Pancreas (tissue), 10 donors: Measurements from ENCODE around the gene BPGM. TPM values are rescaled to one million over a fixed set of nuclear protein-coding genes. Genes with fewer than 3 reads are reported as not detected.

Experiments
- ATAC-seq, 4 donors: fragments of 200-7000 bp; cut with Tn5 transposase; one replicate each; pipeline versions ENCODE4 v1.8.0 to v1.9.1; 2020; ENCODE audit warnings: mild to moderate bottlenecking in 4 of 4, moderate library complexity in 4 of 4
- DNase-seq, 6 donors: peaks; one replicate each; pipeline ENCODE4 v3.0.0-alpha.2; 2020
- FAIRE-seq: peaks from 2 replicates; lab custom pipeline; 2012; peaks lifted over from hg19 to GRCh38; lab: Jason Lieb, UNC
- H3K27ac ChIP-seq, 4 donors: fragments of 200-600 bp; sonication (generic); 1 replicate in 3 of 4; 2 replicates in 1 of 4; pipeline versions ENCODE4 v1.5.0 to v1.8.0; 2020
- H3K27me3 ChIP-seq, 4 donors: fragments of 200-600 bp; one replicate each; pipeline ENCODE4 v1.8.0; 2021
- H3K36me3 ChIP-seq, 3 donors: fragments of 200-600 bp; sonication (generic) in 1 of 3; one replicate each; pipeline versions ENCODE4 v1.5.0 to v1.8.0; 2020 to 2021
- H3K4me1 ChIP-seq, 3 donors: fragments of 200-600 bp; one replicate each; pipeline ENCODE4 v1.8.0; 2021
- H3K4me3 ChIP-seq, 4 donors: fragments of 200-600 bp; sonication (generic) in 2 of 4; one replicate each; pipeline versions ENCODE4 v1.5.0 to v1.8.0; 2020 to 2021
- H3K9me3 ChIP-seq, 4 donors: fragments of 200-600 bp; one replicate each; pipeline ENCODE4 v1.8.0; 2021
- WGBS, 2 donors: extraction: QIAGEN DNeasy Blood & Tissue Kit; methylation state at CpG; one replicate each; pipeline ENCODE4 v1.1.7; 2013; 5-methylcytosine and 5-hydroxymethylcytosine counted together
- intact Hi-C, 3 donors: fragments of 100-400 bp; cut with DNase I; formaldehyde crosslinking; loops; one replicate each; pipeline versions ENCODE4 v1.11.1 to v1.14.2; 2022
- polyA plus RNA-seq, 2 donors: library from polyadenylated mRNA; stranded (reverse); fragments of 200-250 nt; gene quantifications; one replicate each; pipeline ENCODE4 v1.2.3, GENCODE V29; 2013
- total RNA-seq, 6 donors: library from RNA; stranded (reverse); fragmentation: NEBNext Ultra II Directional in 4 of 6; extraction: Animal tissue kit (Norgen Biotek cat#: 25700) in 4 of 6; gene quantifications; one replicate each; pipeline versions ENCODE4 v1.2.1 to v1.2.4, GENCODE V29; 2021 to 2023
- TF ChIP-seq, protein P1 (sequence below), 4 donors: fragments of 200-600 bp; sonication (generic) in 3 of 4; IDR thresholded peaks; one replicate each; pipeline versions ENCODE4 v1.5.0 to v1.8.0; 2021; ENCODE audit warnings: antibody characterized with exemption in 4 of 4
- donor health status: healthy with polysubstance abuse.
- donor health status: DM: no; HTN: no; CAD: no; lungs with moderate emphysema.
- donor health status: DM: no; HTN: no; CAD: no.
- donor health status: control.
- donor health status: control.
- donor health status: Bipolar disorder and iron deficiency.
- donor health status: DM: yes; HTN: yes; CAD: no.
- donor health status: DM: no; HTN: no; CAD: no.
- donor health status: DM: no; HTN: no; CAD: no.
- donor health status: DM: yes; HTN: yes; CAD: no.

The BPGM gene
- total and polyA plus RNA-seq, 8 donors: 2.8 to 10.0 (median 6.9) TPM

DNA sequence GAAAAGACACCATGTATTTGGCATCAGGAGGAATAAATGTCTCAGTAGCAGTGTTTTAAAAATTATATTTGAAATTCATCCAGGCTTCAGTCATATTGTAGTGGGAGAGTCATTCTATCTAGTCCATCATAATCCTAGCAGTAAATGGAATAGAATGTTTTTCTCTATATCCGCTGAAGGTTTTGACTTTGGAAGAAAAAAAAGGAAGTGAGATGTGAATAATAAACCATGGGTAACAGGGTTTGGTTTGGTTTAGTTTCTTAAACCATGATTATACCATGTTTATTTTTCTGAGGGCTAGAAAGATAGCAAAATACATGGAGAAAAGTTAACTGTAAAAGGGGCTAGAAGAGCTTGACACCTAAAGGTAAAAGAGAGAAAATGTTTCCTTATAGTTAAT lies 16.4 kb upstream of the BPGM start:
- FAIRE-seq: no peak
- H3K9me3 ChIP-seq: no peaks in the 10 kb centered on the region
- H3K4me1 ChIP-seq: no peaks in the 10 kb centered on the region
- no peak for ATAC-seq
- no peak overlapping the region for H3K27ac ChIP-seq
- TF ChIP-seq, protein P1, sequence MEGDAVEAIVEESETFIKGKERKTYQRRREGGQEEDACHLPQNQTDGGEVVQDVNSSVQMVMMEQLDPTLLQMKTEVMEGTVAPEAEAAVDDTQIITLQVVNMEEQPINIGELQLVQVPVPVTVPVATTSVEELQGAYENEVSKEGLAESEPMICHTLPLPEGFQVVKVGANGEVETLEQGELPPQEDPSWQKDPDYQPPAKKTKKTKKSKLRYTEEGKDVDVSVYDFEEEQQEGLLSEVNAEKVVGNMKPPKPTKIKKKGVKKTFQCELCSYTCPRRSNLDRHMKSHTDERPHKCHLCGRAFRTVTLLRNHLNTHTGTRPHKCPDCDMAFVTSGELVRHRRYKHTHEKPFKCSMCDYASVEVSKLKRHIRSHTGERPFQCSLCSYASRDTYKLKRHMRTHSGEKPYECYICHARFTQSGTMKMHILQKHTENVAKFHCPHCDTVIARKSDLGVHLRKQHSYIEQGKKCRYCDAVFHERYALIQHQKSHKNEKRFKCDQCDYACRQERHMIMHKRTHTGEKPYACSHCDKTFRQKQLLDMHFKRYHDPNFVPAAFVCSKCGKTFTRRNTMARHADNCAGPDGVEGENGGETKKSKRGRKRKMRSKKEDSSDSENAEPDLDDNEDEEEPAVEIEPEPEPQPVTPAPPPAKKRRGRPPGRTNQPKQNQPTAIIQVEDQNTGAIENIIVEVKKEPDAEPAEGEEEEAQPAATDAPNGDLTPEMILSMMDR (IDR thresholded peaks at IDR 0.05): no peak
- no peaks in the 10 kb centered on the region for H3K27me3 ChIP-seq
- intact Hi-C loops: no loop called here
- 58 to 76% methylated on average over 1 of the region's 1 CpG for WGBS, 2 donors
- no peaks in the 10 kb centered on the region for H3K36me3 ChIP-seq
- no peak for DNase-seq
- no peak overlapping the region for H3K4me3 ChIP-seq

DNA sequence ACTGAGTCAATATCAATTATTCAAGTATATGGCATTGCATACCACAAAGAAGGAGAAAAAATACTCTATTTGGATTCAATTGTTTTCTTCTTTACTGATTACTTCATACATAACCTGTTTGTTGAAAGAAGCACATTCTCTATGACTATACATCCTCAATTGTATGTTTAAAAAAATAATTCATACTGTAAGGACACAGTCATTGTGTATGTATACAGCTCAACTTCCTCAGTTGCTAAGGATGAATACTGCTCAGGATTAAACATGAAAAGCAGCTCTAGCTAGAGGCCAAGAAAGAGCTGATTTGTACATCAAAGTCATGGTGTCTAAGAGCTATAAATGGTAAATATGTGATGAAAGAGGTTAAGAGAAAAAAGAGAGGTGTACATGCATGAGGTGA lies 15.8 kb upstream of the BPGM start:
- no peaks in the 10 kb centered on the region for H3K9me3 ChIP-seq
- FAIRE-seq (no peak), DNase-seq (no peak), ATAC-seq (no peak)
- no peaks in the 10 kb centered on the region for H3K27me3 ChIP-seq
- TF ChIP-seq, protein P1 (IDR thresholded peaks at IDR 0.05): no peak
- intact Hi-C loops: no loop called here
- peaks cover 0 to 4% (median 0%) of the 10 kb centered on the region in 3 donors for H3K4me1 ChIP-seq
- no peak overlapping the region for H3K27ac ChIP-seq
- no peaks in the 10 kb centered on the region for H3K36me3 ChIP-seq
- H3K4me3 ChIP-seq: no peak overlapping the region

DNA sequence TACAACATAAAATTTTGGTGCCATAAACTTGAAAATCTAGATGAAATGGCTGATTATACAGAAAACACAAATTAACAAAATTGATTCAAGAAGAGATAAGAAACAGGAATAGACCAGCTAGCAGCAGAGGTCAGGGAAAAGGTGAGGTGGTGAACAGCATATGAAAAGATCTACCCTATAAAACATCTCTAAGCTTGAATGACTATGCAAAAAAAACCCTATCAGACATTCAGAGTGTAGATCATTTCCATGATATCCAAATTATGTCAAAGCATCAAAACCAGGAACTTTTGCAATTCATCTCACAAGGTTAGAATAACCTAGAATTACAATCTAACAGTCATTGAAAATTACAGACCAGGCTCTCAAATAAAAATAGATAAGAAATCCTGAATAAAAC lies 14.6 kb upstream of the BPGM start:
- no peak for FAIRE-seq

DNA sequence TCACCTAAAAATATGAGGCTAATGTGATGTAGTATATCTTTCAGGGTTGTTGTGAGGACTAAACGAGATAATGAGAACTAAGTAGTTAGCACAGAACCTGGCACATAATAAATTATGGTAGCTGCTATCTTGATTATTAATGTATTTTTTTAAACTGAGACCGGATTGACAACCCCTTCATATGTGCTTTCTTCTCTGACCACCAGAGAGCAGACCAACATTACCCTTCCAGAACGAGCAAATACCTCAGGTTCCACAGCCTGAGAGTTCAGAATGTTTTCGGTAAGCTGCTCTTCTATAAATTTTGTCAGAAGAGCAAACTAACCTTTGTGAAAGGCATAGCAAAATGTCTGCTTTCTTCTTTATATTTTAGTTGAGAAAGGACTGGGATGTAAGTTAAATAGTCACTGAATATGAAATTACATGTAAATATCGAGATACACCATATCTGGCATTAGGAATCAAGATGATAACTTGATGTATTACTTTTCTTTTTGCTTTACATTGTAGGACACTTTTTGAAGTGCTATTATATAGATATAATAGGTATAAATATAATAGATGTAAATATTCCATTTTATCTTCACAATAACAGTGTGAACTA lies 13.6 kb upstream of the BPGM start:
- no peaks in the 10 kb centered on the region for H3K27me3 ChIP-seq
- TF ChIP-seq, protein P1 (IDR thresholded peaks at IDR 0.05): peak in 2 of 4 donors; percentile 38 to 44
- DNase-seq (peak in 1 of 6 donors; percentile 30), FAIRE-seq (no peak), ATAC-seq (peak in 3 of 4 donors; percentile 74 to 83 (median 81))
- H3K36me3 ChIP-seq: no peaks in the 10 kb centered on the region
- H3K4me3 ChIP-seq: no peak overlapping the region
- 27 to 29% methylated on average over 5 of the region's 5 CpGs for WGBS, 2 donors
- no peaks in the 10 kb centered on the region for H3K9me3 ChIP-seq
- H3K27ac ChIP-seq: no peak overlapping the region
- H3K4me1 ChIP-seq: peaks cover 0 to 4% (median 0%) of the 10 kb centered on the region in 3 donors
- intact Hi-C loops: no loop called here

More for the DNA sequence above, 14.6 kb upstream of the BPGM start:
- H3K27ac ChIP-seq: no peak overlapping the region
- peaks cover 0 to 4% (median 0%) of the 10 kb centered on the region in 3 donors for H3K4me1 ChIP-seq
- DNase-seq (no peak), ATAC-seq (no peak)
- TF ChIP-seq, protein P1 (IDR thresholded peaks at IDR 0.05): no peak
- intact Hi-C loops: no loop called here
- H3K9me3 ChIP-seq: no peaks in the 10 kb centered on the region
- no peaks in the 10 kb centered on the region for H3K27me3 ChIP-seq
- H3K4me3 ChIP-seq: no peak overlapping the region
- H3K36me3 ChIP-seq: no peaks in the 10 kb centered on the region

DNA sequence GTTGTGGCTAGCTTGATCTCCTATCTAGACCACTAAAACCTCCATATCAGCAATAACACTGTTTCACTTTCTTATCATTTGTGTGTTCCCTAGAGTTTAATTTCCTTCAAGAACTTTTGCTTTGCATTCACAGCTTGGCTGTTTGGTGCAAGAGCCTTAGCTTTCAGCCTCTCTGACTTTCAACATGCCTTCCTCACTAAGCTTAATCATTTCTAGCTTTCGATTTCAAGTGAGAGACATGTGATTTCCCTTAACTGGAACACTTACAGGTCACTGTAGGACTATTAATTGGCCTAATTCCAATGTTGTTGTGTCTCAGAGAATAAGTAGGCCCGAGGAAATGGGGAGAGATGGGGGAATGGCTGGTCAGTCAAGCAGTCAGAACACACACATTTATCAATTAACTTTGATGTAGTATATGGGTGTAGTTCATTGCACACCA lies 10.6 kb upstream of the BPGM start:
- TF ChIP-seq, protein P1 (IDR thresholded peaks at IDR 0.05): no peak
- no peak for DNase-seq
- 17 to 21% methylated on average over 2 of the region's 2 CpGs for WGBS, 2 donors
- H3K4me1 ChIP-seq: peaks cover 0 to 4% (median 0%) of the 10 kb centered on the region in 3 donors
- no peak for FAIRE-seq
- H3K9me3 ChIP-seq: no peaks in the 10 kb centered on the region
- ATAC-seq: peak in 3 of 4 donors; percentile 51 to 70 (median 62)
- H3K27me3 ChIP-seq: no peaks in the 10 kb centered on the region
- peak overlapping the region in 2 of 4 donors; percentile 23 to 44 for H3K27ac ChIP-seq
- H3K4me3 ChIP-seq: no peak overlapping the region
- intact Hi-C loops: no loop called here
- no peaks in the 10 kb centered on the region for H3K36me3 ChIP-seq
